ENCODE data around the gene HNF1B. TPM values are rescaled to one million over a fixed set of nuclear protein-coding genes. Genes with fewer than 3 reads are reported as not detected.

HNF1B gene
- total RNA-seq, 1 experiment from 2014 or later: 2.0 TPM

GRCh38 chr17:37725021-37725595 lies 19.8 kb downstream of the HNF1B start:
- no peak for DNase-seq
- H3K27ac ChIP-seq (ENCODE audit: low read length): no peak overlapping the region
- no peaks in the 10 kb centered on the region for H4K20me1 ChIP-seq (ENCODE audit: low read length)
- no peak overlapping the region for H3K9ac ChIP-seq (ENCODE audit: low read length)
- H3K36me3 ChIP-seq (ENCODE audit: low read depth, low read length): no peaks in the 10 kb centered on the region
- H3K4me3 ChIP-seq (ENCODE audit: low read length): no peak overlapping the region
- no peaks in the 10 kb centered on the region for H3K4me1 ChIP-seq (ENCODE audit: insufficient read depth, low read length)
- no TSS peak for BruUV-seq (replicated peaks)
- ChIA-PET POLR2A (ENCODE audit: unreplicated experiment) (no interaction called here), CTCF (no interaction called here)
- H3F3A ChIP-seq (ENCODE audit: low read length, unreplicated experiment): no peaks in the 10 kb centered on the region
- H3K27me3 ChIP-seq (ENCODE audit: low read length): no peaks in the 10 kb centered on the region
- no peak for ATAC-seq
- no peak overlapping the region for H2AFZ ChIP-seq (ENCODE audit: low read length)
- intact Hi-C loops (cut with micrococcal nuclease): no loop called here
- TF ChIP-seq CTCF (conservative IDR thresholded peaks at IDR 0.05; ENCODE audit: low read depth, low read length): no peak
- TF ChIP-seq EZH2phosphoT487 (IDR thresholded peaks at IDR 0.05; ENCODE audit: borderline replicate concordance, low read length): no peak
- TF ChIP-seq EZH2 (IDR thresholded peaks at IDR 0.05; ENCODE audit: low read length, unreplicated experiment): no peak
- H3K9me2 ChIP-seq (replicated peaks; ENCODE audit: low read length): no peaks in the 10 kb centered on the region
- no peaks in the 10 kb centered on the region for H3K79me2 ChIP-seq (ENCODE audit: low read length)
- H3K4me2 ChIP-seq (ENCODE audit: low read length): no peak overlapping the region
- H3K9me3 ChIP-seq (ENCODE audit: low read length): no peaks in the 10 kb centered on the region

GRCh38 chr17:37720989-37721388 lies 23.9 kb downstream of the HNF1B start:
- Histone ChIP-seq H3K9ac (ENCODE audit: low read length) (no peak overlapping the region), H3K9me2 (replicated peaks; ENCODE audit: low read length) (no peaks in the 10 kb centered on the region), H3K79me2 (ENCODE audit: low read length) (no peaks in the 10 kb centered on the region), H2AFZ (ENCODE audit: low read length) (no peak overlapping the region), H3K4me1 (ENCODE audit: insufficient read depth, low read length) (peaks cover 20% of the 10 kb centered on the region), H3K4me3 (ENCODE audit: low read length) (no peak overlapping the region), H3K4me2 (ENCODE audit: low read length) (no peak overlapping the region), H3K9me3 (ENCODE audit: low read length) (no peaks in the 10 kb centered on the region), H3K27ac (ENCODE audit: low read length) (no peak overlapping the region), H3F3A (ENCODE audit: low read length, unreplicated experiment) (no peaks in the 10 kb centered on the region), H3K36me3 (ENCODE audit: low read depth, low read length) (no peaks in the 10 kb centered on the region), H4K20me1 (ENCODE audit: low read length) (no peaks in the 10 kb centered on the region), H3K27me3 (ENCODE audit: low read length) (no peaks in the 10 kb centered on the region)
- CTCF ChIA-PET: no interaction called here
- no peak for TF ChIP-seq EZH2 (IDR thresholded peaks at IDR 0.05; ENCODE audit: low read length, unreplicated experiment)
- no peak for TF ChIP-seq CTCF (conservative IDR thresholded peaks at IDR 0.05; ENCODE audit: low read depth, low read length)
- TF ChIP-seq EZH2phosphoT487 (IDR thresholded peaks at IDR 0.05; ENCODE audit: borderline replicate concordance, low read length): no peak
- intact Hi-C loops (cut with micrococcal nuclease): no loop called here
- BruUV-seq (replicated peaks): no TSS peak
- POLR2A ChIA-PET (ENCODE audit: unreplicated experiment): no interaction called here
- ATAC-seq: no peak
- DNase-seq: no peak

GRCh38 chr17:37719866-37720265 lies 25.0 kb downstream of the HNF1B start:
- no peaks in the 10 kb centered on the region for H3K9me2 ChIP-seq (replicated peaks; ENCODE audit: low read length)
- H2AFZ ChIP-seq (ENCODE audit: low read length): no peak overlapping the region
- no peaks in the 10 kb centered on the region for H3K27me3 ChIP-seq (ENCODE audit: low read length)
- H3K79me2 ChIP-seq (ENCODE audit: low read length): no peaks in the 10 kb centered on the region
- H3K4me2 ChIP-seq (ENCODE audit: low read length): no peak overlapping the region
- H3K9me3 ChIP-seq (ENCODE audit: low read length): no peaks in the 10 kb centered on the region
- H3K9ac ChIP-seq (ENCODE audit: low read length): no peak overlapping the region
- no peak for ATAC-seq
- CTCF ChIA-PET: no interaction called here
- no peak overlapping the region for H3K4me3 ChIP-seq (ENCODE audit: low read length)
- H3K36me3 ChIP-seq (ENCODE audit: low read depth, low read length): no peaks in the 10 kb centered on the region
- intact Hi-C loops (cut with micrococcal nuclease): loop anchor here (5.0 kb wide), 1 partner anchor 52 kb away; no protein-coding TSS in a partner anchor
- no peak overlapping the region for H3K27ac ChIP-seq (ENCODE audit: low read length)
- H4K20me1 ChIP-seq (ENCODE audit: low read length): no peaks in the 10 kb centered on the region
- H3F3A ChIP-seq (ENCODE audit: low read length, unreplicated experiment): no peaks in the 10 kb centered on the region
- no peak for TF ChIP-seq EZH2phosphoT487 (IDR thresholded peaks at IDR 0.05; ENCODE audit: borderline replicate concordance, low read length)
- TF ChIP-seq EZH2 (IDR thresholded peaks at IDR 0.05; ENCODE audit: low read length, unreplicated experiment): no peak
- TF ChIP-seq CTCF (conservative IDR thresholded peaks at IDR 0.05; ENCODE audit: low read depth, low read length): no peak
- DNase-seq: no peak
- POLR2A ChIA-PET (ENCODE audit: unreplicated experiment): no interaction called here
- H3K4me1 ChIP-seq (ENCODE audit: insufficient read depth, low read length): peaks cover 24% of the 10 kb centered on the region
- BruUV-seq (replicated peaks): no TSS peak

Measured in PC-3 (cell line).